Lower leg skin (tissue), 4 donors: ENCODE measurements around the gene ALOX5AP. TPM values are rescaled to one million over a fixed set of nuclear protein-coding genes. Genes with fewer than 3 reads are reported as not detected.

Experiments used
- DNase-seq, 2 donors: peaks; one replicate each; pipeline ENCODE4 v3.0.0-alpha.2; 2019; ENCODE audit warnings: low spot score in 2 of 2
- H3K4me3 ChIP-seq: fragments of 200-600 bp; sonication (generic); 2 replicates; pipeline ENCODE4 v1.5.1; 2017; ENCODE audit warnings: mild to moderate bottlenecking, low read depth; ENCODE audit not compliant: poor library complexity, severe bottlenecking
- POLR2A ChIP-seq, 2 donors: fragments of 450-650 bp; IDR thresholded peaks; one replicate each; pipeline ENCODE4 v1.6.1; 2016 to 2017; ENCODE audit warnings: antibody characterized with exemption in 2 of 2, mild to moderate bottlenecking in 1 of 2, moderate library complexity in 1 of 2
- WGBS, 2 donors: methylation state at CpG; one replicate each; pipeline ENCODE4 v1.1.5; 2018; 5-methylcytosine and 5-hydroxymethylcytosine counted together
- intact Hi-C: fragments of 100-400 bp; cut with DNase I; formaldehyde crosslinking; loops from one replicate; pipeline ENCODE4 v1.15.0; 2023; ENCODE audit warnings: low total_unique reads
- total RNA-seq, 4 donors: library from RNA; depleted of rRNA; stranded (reverse); fragments of >200 nt; gene quantifications; one replicate each; pipeline ENCODE4 v1.1.0, GENCODE V29; 2016
- TF ChIP-seq, protein P1 (sequence below), 3 donors: fragments of 450-650 bp; IDR thresholded peaks; one replicate each; pipeline ENCODE4 v1.5.1; 2016; ENCODE audit warnings: antibody characterized with exemption in 3 of 3, mild to moderate bottlenecking in 3 of 3, moderate library complexity in 2 of 3

ALOX5AP gene
- total RNA-seq, 4 donors from 2014 or later = 4.2 to 10.9 (median 6.2) TPM

DNA sequence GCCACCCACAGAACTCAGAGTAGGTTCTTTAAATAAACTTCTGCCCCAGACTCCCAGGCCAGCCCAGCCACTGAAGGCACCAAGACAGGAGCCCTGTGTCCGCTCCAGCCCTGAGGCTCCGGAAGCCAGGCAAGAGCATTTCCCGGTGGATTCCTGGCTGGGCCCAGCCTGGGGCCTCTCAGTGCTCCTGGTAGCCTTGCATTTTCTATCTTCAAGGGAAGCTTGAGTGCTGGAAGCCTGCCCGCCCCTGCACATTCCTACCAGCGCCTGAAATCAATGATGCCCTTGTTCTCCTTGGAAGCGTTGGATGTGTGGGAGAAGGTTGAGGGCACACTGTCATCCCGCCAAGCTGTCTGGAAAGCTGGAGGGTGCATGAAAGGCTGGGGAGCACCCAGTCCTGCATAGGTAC, 70.3 kb downstream of the ALOX5AP start:
- intact Hi-C loops = no loop called here
- TF ChIP-seq, protein P1, sequence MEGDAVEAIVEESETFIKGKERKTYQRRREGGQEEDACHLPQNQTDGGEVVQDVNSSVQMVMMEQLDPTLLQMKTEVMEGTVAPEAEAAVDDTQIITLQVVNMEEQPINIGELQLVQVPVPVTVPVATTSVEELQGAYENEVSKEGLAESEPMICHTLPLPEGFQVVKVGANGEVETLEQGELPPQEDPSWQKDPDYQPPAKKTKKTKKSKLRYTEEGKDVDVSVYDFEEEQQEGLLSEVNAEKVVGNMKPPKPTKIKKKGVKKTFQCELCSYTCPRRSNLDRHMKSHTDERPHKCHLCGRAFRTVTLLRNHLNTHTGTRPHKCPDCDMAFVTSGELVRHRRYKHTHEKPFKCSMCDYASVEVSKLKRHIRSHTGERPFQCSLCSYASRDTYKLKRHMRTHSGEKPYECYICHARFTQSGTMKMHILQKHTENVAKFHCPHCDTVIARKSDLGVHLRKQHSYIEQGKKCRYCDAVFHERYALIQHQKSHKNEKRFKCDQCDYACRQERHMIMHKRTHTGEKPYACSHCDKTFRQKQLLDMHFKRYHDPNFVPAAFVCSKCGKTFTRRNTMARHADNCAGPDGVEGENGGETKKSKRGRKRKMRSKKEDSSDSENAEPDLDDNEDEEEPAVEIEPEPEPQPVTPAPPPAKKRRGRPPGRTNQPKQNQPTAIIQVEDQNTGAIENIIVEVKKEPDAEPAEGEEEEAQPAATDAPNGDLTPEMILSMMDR (IDR thresholded peaks at IDR 0.05) = no peak
- TF ChIP-seq POLR2A (IDR thresholded peaks at IDR 0.05) = no peak
- 81% methylated on average over 7 of the region's 7 CpGs for WGBS, 2 donors
- DNase-seq = peak in 1 of 2 donors; percentile 88
- H3K4me3 ChIP-seq = no peak overlapping the region

DNA sequence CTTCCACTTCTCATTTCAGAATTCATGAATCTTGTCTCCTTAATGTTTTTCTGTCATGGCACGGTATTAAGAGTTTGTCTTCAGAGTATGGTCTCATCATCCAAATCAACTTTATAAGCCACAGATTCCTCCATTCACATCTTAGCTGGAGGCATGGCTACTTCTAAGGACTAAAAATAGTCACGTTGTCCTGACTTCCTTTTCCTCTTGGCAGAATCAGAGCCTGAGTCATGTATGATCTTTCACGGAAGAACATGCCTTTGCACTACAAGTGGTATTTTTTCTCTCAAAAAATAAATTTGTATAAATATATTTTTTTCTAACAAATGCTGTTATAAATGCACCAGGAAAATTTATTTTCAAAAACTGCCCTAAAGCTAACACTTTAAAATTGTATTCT, 71.4 kb downstream of the ALOX5AP start:
- intact Hi-C loops = no loop called here
- TF ChIP-seq, protein P1 (IDR thresholded peaks at IDR 0.05) = no peak
- TF ChIP-seq POLR2A (IDR thresholded peaks at IDR 0.05) = no peak
- 13 to 20% methylated on average over 3 of the region's 3 CpGs for WGBS, 2 donors
- DNase-seq = no peak
- H3K4me3 ChIP-seq = no peak overlapping the region

DNA sequence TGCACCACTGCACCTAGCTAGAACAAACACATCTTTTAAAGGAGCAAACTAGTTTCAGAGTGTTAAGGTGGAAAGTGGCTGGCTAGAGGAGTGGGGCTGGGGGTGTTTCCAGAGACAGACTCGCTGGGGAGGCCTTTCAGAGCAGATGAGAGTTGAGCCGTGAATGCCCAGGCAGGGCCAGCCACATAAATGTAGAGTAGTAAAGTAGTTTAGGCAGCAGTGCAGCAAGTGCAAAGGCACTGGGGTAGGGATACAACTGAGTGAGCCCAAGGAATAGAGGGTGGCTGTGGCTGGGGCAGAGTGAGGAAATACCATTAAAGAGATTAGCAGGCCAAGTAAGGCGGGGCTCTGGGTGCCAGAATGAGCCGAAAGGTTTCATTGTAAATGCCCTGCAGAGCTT, 72.0 kb downstream of the ALOX5AP start:
- WGBS, 2 donors = 78 to 85% methylated on average over 4 of the region's 4 CpGs
- TF ChIP-seq POLR2A (IDR thresholded peaks at IDR 0.05) = no peak
- TF ChIP-seq, protein P1 (IDR thresholded peaks at IDR 0.05) = no peak
- peak in 1 of 2 donors; percentile 61 for DNase-seq
- intact Hi-C loops = no loop called here
- no peak overlapping the region for H3K4me3 ChIP-seq

DNA sequence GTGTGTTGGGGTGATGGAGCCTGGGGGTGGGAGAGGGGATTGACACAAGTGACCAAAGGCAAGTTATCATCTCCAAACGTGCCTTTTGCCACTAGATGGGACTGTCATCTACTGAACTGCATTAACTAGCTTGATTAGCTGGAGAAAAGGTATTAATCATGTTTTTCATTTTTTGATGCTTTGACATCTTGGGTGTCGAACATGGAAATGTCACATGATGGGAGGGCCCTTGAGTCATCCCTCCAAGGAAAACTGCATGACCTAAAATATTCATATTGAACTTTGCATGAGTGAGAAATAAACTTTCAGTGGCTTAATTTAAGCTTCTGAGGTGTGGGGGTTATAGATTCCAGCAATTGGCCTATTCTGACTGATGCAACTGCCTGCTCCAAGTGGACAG, 73.3 kb downstream of the ALOX5AP start:
- no peak for DNase-seq
- no peak for TF ChIP-seq POLR2A (IDR thresholded peaks at IDR 0.05)
- TF ChIP-seq, protein P1 (IDR thresholded peaks at IDR 0.05) = no peak
- WGBS, 2 donors = 55 to 59% methylated on average over 2 of the region's 2 CpGs
- intact Hi-C loops = no loop called here
- H3K4me3 ChIP-seq = no peak overlapping the region

DNA sequence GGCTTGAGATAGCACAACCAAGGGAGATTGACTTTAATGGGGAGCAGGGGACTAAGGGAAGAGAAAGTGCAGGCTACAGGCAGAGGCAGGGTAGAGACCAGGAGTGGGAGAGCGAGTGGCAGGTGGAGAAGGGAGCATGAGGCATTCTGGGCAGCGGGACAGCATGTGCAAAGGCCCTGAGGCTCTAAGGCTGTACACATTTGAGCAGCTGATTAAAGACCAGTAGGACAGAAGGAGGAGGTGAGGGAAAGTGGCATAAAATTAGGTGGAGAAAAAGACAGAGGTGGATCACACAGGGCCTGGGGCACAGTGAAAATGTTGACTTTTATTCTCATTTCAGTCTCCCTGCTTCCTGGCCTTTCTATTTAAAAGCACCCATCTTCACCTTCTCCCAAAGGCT, 74.4 kb downstream of the ALOX5AP start:
- no peak for DNase-seq
- 94 to 96% methylated on average over 2 of the region's 2 CpGs for WGBS, 2 donors
- intact Hi-C loops = no loop called here
- no peak overlapping the region for H3K4me3 ChIP-seq
- TF ChIP-seq POLR2A (IDR thresholded peaks at IDR 0.05) = no peak
- TF ChIP-seq, protein P1 (IDR thresholded peaks at IDR 0.05) = no peak

DNA sequence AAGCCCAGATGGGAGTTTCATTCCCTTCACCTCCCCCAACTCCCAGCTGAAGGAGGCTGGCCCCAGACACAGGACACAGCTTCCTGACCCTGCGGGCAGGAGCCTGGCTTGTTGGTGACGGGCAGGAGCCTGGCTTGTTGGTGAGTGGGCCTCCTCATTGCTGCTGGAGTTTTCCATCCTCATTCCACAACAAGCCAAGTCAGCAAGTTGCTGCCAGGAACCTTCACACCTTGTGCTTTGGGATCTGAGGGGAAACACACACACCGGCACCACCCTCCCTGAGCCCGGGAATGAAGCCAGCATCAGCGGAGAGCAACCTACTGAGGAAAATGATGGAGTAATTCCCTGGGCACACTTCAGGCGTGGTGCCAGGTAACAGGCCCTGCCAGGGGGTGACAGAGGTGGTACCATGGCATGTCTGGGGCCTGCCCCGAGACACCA, 74.9 kb downstream of the ALOX5AP start:
- TF ChIP-seq, protein P1 (IDR thresholded peaks at IDR 0.05) = no peak
- TF ChIP-seq POLR2A (IDR thresholded peaks at IDR 0.05) = no peak
- intact Hi-C loops = no loop called here
- no peak overlapping the region for H3K4me3 ChIP-seq
- peak in 1 of 2 donors; percentile 82 for DNase-seq
- WGBS, 2 donors = 42 to 52% methylated on average over 7 of the region's 7 CpGs
